HEK293 (cell line): ENCODE data around the gene S100A8.

ENCODE experiments used
- CTCF ChIA-PET: fragments of 350-600 bp; formaldehyde crosslinking; extraction: SDS; loops from one replicate; lab custom pipeline; 2021; ENCODE audit warnings: antibody characterized with exemption; lab: Yijun Ruan, JAX
- POLR2A ChIA-PET: fragments of 300-600 bp; formaldehyde crosslinking; extraction: SDS; loops from one replicate; lab custom pipeline; 2020; ENCODE audit warnings: antibody characterized with exemption, inconsistent platforms; lab: Yijun Ruan, JAX
- H3K27ac ChIP-seq: fragments of 200-500 bp; sonication (Bioruptor generic); 2 replicates; pipeline ENCODE4 v1.5.1; 2014; ENCODE audit warnings: low read depth, low read length, control low read depth, inconsistent platforms; ENCODE audit errors: extremely low read depth
- H3K36me3 ChIP-seq, 2 experiments: fragments of 200-500 bp in 1 of 2; sonication (Bioruptor generic) in 1 of 2; 1 replicate in 1 of 2; 2 replicates in 1 of 2; pipeline ENCODE4 v1.5.1; 2014 to 2017; ENCODE audit warnings: inconsistent platforms in 2 of 2, low read length in 2 of 2; ENCODE audit not compliant: control insufficient read depth in 2 of 2, insufficient read depth in 1 of 2
- H3K4me1 ChIP-seq: fragments of 200-500 bp; sonication (Bioruptor generic); 2 replicates; pipeline ENCODE4 v1.5.1; 2014; ENCODE audit warnings: mild to moderate bottlenecking, low read length, inconsistent platforms; ENCODE audit not compliant: control insufficient read depth, insufficient read depth
- H3K4me3 ChIP-seq: 2 replicates; pipeline ENCODE4 v1.5.1; 2011; ENCODE audit warnings: low read depth, mild to moderate bottlenecking, control low read depth, low read length, moderate library complexity
- H3K9me3 ChIP-seq: fragments of 200-500 bp; sonication (Bioruptor generic); 2 replicates; pipeline ENCODE4 v1.5.1; 2014; ENCODE audit warnings: low read depth, low read length, inconsistent platforms; ENCODE audit not compliant: control insufficient read depth, insufficient read depth
- HIC1 ChIP-seq: fragments of 450-650 bp; formaldehyde crosslinking; IDR thresholded peaks from 2 replicates; pipeline ENCODE4 v1.5.1; 2016; ENCODE audit warnings: missing biosample characterization, missing genetic modification characterization
- PRDM2 ChIP-seq: fragments of 450-650 bp; formaldehyde crosslinking; IDR thresholded peaks from 2 replicates; pipeline ENCODE4 v1.5.1; 2016; ENCODE audit warnings: missing biosample characterization, missing genetic modification characterization, borderline replicate concordance
- ZBTB26 ChIP-seq: fragments of 450-650 bp; formaldehyde crosslinking; optimal IDR thresholded peaks from 2 replicates; pipeline ENCODE3; 2016; ENCODE audit warnings: missing biosample characterization, mild to moderate bottlenecking, missing genetic modification characterization
- ZIC2 ChIP-seq: fragments of 450-650 bp; formaldehyde crosslinking; IDR thresholded peaks from 2 replicates; pipeline ENCODE4 v1.5.1; 2016; ENCODE audit warnings: missing biosample characterization, missing genetic modification characterization
- ZNF18 ChIP-seq: fragments of 450-650 bp; formaldehyde crosslinking; IDR thresholded peaks from 2 replicates; pipeline ENCODE4 v1.5.1; 2016; ENCODE audit warnings: missing biosample characterization, missing genetic modification characterization
- ZNF518A ChIP-seq: fragments of 450-650 bp; formaldehyde crosslinking; conservative IDR thresholded peaks from 2 replicates; pipeline ENCODE4 v1.5.1; 2016; ENCODE audit warnings: low read depth, missing biosample characterization, missing genetic modification characterization
- ZSCAN4 ChIP-seq: fragments of 450-650 bp; formaldehyde crosslinking; IDR thresholded peaks from 2 replicates; pipeline ENCODE4 v1.5.1; 2017; ENCODE audit warnings: missing biosample characterization, missing genetic modification characterization

Gene S100A8

GRCh38 chr1:153431928-153432327 is 41.1 kb upstream of the S100A8 start (continued):
- TF ChIP-seq ZNF18: no peak

GRCh38 chr1:153431427-153431826 is 40.6 kb upstream of the S100A8 start:
- no peak for TF ChIP-seq ZNF518A (tag by site-specific recombination)
- Histone ChIP-seq H3K9me3 (no peaks in the 10 kb centered on the region), H3K36me3 (no peaks in the 10 kb centered on the region), H3K4me1 (no peaks in the 10 kb centered on the region), H3K4me3 (no peak overlapping the region), H3K27ac (no peak overlapping the region)
- ChIA-PET CTCF (no interaction called here), POLR2A (no interaction called here)

- H3K27ac ChIP-seq: no peak overlapping the region
- no peaks in the 10 kb centered on the region for H3K36me3 ChIP-seq
- H3K4me1 ChIP-seq: no peaks in the 10 kb centered on the region
- TF ChIP-seq ZIC2 (no peak), ZBTB26 (tag by site-specific recombination) (peak; percentile 15), HIC1 (tag by site-specific recombination) (no peak), PRDM2 (no peak), ZSCAN4 (tag by site-specific recombination) (peak; percentile 95)
- CTCF ChIA-PET: no interaction called here
- POLR2A ChIA-PET: no interaction called here
- no peak overlapping the region for H3K4me3 ChIP-seq
- no peaks in the 10 kb centered on the region for H3K9me3 ChIP-seq
Measured at GRCh38 chr1:153431002-153431401, 40.1 kb upstream of the S100A8 start.
